Glomerular endothelial cell (primary cell): ENCODE data around the gene EPHA6. TPM values are rescaled to one million over a fixed set of nuclear protein-coding genes. Genes with fewer than 3 reads are reported as not detected.
"Not testable (repeated sequence)": the region's sequence is repeated elsewhere in the genome, so short reads cannot be mapped to it uniquely, and the experiment has no call there.

Source experiments
- DNase-seq: peaks from one replicate; pipeline ENCODE4 v3.0.0-alpha.2; 2011; ENCODE audit warnings: low read depth, low spot score; ENCODE audit errors: extremely low read depth
- total RNA-seq: library from RNA; depleted of rRNA; stranded (reverse); fragments of >200 nt; gene quantifications from 2 replicates; pipeline ENCODE4 v1.2.3, GENCODE V29; 2015

EPHA6 gene
- total RNA-seq, 1 donor from 2014 or later = 0.23 TPM

- DNase-seq = no peak
Measured at GRCh38 chr3:96900566-96900965, 86.2 kb downstream of the EPHA6 start.

DNA sequence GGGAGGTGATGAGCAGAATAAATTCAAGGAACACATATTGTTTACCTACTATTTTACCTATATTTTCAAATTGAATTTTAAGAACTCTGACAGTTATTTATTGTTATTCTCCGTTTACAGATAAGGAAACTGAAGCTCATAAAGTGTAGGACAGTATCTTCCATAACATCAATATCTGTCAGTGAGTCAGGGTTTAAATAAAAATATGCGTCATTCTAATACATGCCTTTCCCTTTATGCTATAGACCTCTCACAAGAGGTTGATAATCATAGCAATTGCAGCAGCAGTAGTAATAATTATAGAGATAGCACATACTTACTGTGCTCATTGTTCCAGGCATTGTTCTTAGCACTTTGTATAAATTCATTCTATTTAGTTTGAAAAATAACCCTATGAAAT is 101.1 kb downstream of the EPHA6 start:
- DNase-seq = no peak

DNA sequence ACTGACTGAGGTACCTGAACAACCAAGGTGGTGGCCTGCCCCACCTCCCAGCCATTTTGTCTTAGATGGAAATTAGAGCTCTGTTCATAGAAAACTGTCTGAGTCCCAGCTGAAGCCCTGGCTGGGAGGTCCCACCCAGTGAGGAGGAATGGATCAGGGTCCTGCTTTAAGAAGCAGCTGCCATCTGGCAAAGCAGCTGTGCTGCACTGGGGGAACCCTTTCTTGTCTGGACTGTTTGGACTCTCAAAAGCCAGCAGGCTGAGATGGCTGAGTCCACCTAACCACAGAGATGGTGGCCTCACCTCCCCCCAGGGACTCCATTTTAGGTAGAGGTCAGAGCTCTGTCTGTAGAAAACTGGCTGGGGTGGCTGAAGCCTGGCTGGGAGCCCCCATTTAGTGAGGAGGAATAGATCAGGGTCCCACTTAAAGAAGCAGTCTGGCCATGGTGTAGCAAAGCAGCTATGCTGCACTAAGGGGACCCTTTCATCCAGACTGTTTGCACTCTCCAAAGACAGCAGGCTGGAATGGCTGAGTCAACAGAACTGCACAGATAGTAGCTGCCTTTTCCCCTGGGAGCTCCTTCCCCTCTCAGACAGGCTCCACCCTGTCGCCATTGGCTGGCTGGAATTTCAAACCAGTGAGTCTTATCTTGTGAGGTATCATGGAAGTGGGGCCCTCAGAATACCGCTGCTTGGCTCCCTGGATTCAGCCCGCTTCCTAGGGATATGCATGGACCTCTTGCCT is 116.9 kb downstream of the EPHA6 start:
- no peak for DNase-seq

GRCh38 chr3:96942131-96942530 is 127.7 kb downstream of the EPHA6 start:
- DNase-seq = not testable (repeated sequence)

GRCh38 chr3:96958856-96959255 is 144.5 kb downstream of the EPHA6 start:
- DNase-seq = no peak

- DNase-seq = no peak
Measured at GRCh38 chr3:96959474-96959873, 145.1 kb downstream of the EPHA6 start.

- no peak for DNase-seq
Measured at GRCh38 chr3:96959901-96960641, 145.7 kb downstream of the EPHA6 start.

DNA sequence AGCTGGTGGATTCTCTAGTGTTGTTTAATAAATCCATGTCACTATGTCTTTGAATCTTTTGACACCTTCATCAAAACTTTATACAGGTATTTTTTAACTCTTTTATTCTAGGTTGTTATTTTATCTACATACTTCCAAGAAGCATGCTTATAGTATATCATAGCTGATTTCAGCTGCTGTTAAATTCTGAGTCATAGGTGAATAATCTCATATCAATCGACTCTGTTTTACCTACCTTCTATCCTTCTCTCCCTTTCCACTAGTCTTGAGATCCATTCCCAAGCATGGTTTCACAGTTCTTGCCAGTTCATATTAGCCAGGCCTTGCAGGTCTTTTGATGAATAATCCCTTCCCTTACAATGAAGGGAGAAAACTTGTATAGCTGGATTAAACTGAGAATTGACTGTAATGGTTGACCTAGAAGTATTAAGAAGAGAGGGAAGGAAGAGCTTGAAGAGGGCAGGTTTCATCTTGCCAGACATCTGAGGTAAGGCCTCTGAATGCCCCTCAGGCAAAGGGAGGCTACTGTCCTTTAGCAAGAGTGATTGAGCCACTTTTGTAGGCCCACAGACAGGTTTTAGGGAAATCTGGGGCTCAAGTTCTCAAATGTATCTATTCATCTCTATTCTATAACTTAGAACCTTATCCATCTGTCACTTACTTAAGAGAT is 146.4 kb downstream of the EPHA6 start:
- no peak for DNase-seq

GRCh38 chr3:96961576-96961975 is 147.2 kb downstream of the EPHA6 start:
- DNase-seq = no peak

- DNase-seq = no peak
Measured at GRCh38 chr3:96966181-96966929, 152.0 kb downstream of the EPHA6 start.

GRCh38 chr3:96970211-96970610 is 155.8 kb downstream of the EPHA6 start:
- DNase-seq = no peak

- no peak for DNase-seq
Measured at GRCh38 chr3:96977671-96978070, 163.3 kb downstream of the EPHA6 start.

- not testable (repeated sequence) for DNase-seq
Measured at GRCh38 chr3:96983716-96984115, 169.3 kb downstream of the EPHA6 start.

DNA sequence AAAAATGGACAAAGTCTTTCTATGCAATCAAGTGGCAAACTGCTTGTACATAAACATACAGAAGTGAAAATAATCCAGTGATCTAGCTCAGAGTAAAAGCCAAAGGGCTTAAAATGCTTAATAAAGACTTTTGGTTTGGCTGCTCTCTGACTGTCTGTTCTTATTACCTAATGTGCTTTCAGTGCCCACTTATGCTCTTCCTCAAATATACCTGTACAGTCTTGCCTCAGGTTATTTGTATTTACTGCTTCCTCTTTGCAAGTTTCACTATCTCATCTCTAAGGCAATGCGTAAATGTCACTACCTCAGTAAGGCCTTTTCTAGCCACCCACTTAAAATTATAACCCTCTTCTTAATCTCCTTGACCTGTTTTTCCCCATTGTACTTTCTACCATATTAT is 171.8 kb downstream of the EPHA6 start:
- no peak for DNase-seq

DNA sequence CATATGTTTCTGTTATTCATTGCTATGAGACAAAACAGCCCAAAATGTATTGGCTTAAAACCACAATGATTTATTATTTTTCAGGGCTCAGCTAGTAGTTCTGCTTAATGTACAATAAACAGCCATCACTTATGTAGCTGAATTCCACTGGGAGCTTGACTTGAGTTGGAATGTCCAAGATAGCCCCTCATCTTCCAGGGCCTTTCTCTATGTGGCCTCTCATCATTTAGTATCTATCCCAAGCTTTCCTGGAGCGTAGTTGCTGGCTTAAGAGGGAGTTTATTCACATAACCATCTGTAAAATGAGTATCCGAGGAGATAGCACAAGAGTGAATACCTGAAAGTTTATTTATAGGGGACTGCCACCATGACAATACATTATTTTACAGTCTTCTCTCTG is 176.8 kb downstream of the EPHA6 start:
- DNase-seq = no peak

GRCh38 chr3:96991800-96992365 is 177.5 kb downstream of the EPHA6 start:
- DNase-seq = no peak

DNA sequence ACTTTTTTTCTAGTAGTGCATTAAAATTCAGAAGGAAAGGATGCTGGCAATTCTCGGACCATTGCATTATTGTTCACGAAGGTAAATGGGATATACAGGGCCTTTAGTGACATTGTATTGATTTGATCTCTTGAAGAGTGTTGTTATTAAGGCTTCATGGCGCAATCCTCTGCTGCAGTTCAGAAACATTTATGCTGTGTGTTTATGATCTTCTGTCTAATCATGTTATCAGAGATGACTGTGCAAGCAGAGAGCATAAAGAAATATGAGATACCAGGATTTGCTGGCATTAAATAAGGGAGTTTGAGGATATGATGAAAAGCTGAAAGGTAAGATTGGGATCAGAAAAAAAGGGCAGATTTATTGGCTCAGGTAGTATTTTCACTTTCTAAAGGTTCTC is 180.6 kb downstream of the EPHA6 start:
- no peak for DNase-seq

GRCh38 chr3:96996009-96996408 is 181.6 kb downstream of the EPHA6 start:
- DNase-seq = no peak

- no peak for DNase-seq
Measured at GRCh38 chr3:97001611-97002010, 187.2 kb downstream of the EPHA6 start.

DNA sequence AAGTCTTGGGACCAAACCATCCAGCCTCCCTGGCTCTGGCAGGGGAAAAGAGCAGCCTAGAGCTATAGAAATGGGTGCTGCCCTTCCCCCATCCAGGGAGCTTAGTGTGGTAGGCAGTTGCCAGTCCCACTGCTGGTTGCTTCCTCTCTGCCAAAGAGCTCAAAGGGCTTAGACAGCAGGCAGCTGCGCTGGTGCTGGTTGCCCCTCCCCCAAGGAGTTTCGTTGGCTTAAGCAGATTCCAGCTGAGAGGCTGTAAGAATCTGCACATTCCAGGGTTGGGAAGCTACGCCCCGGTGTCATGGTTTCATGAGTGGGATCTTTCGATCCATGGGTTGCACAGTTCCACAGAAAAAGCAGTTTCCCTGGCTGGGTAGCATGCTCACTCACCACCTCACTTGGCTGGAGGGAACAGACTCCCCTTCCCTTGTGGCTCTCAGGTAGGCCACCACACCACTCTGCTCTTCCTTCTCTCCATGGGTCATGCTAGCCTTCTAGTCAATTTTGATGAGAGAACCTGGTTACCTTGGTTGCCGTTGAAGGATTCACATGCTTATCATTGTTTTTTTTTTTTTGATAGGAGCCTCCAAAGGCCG is 195.1 kb downstream of the EPHA6 start:
- no peak for DNase-seq
